ENCODE results near the gene GNAZ.

DNA sequence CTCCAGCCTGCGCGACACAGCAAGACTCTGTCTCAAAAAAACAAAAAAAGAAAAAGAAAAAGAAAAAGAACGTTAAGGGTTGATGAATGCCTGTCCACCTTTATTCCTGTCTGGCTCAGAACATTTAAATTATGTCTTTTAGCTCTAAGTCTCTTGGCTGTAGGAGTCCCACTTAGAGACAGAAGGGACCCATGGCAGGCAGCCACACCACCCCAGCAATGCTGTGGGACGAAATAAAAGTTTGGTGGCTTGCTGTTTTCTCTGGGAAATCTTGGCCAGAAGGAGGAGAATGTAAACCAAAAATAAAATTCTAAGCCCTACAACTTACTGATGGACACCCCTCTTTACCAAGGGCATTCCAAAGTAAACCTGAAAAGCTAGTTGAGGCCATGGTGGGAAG, 38.9 kb upstream of the GNAZ start:
- TF ChIP-seq POLR2A (IDR thresholded peaks at IDR 0.05): no peak
- TF ChIP-seq, protein P1, sequence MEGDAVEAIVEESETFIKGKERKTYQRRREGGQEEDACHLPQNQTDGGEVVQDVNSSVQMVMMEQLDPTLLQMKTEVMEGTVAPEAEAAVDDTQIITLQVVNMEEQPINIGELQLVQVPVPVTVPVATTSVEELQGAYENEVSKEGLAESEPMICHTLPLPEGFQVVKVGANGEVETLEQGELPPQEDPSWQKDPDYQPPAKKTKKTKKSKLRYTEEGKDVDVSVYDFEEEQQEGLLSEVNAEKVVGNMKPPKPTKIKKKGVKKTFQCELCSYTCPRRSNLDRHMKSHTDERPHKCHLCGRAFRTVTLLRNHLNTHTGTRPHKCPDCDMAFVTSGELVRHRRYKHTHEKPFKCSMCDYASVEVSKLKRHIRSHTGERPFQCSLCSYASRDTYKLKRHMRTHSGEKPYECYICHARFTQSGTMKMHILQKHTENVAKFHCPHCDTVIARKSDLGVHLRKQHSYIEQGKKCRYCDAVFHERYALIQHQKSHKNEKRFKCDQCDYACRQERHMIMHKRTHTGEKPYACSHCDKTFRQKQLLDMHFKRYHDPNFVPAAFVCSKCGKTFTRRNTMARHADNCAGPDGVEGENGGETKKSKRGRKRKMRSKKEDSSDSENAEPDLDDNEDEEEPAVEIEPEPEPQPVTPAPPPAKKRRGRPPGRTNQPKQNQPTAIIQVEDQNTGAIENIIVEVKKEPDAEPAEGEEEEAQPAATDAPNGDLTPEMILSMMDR (IDR thresholded peaks at IDR 0.05): no peak

All from testis (tissue), 2 donors.